Eye (tissue), 1 donor: Measurements from ENCODE around the gene ITGAV.
A peak's percentile ranks its signal among the peaks of the same experiment; 100 is the strongest.

ENCODE experiments used
- DNase-seq: peaks from one replicate; pipeline ENCODE4 v3.0.0-alpha.2; 2015

Gene ITGAV

DNA sequence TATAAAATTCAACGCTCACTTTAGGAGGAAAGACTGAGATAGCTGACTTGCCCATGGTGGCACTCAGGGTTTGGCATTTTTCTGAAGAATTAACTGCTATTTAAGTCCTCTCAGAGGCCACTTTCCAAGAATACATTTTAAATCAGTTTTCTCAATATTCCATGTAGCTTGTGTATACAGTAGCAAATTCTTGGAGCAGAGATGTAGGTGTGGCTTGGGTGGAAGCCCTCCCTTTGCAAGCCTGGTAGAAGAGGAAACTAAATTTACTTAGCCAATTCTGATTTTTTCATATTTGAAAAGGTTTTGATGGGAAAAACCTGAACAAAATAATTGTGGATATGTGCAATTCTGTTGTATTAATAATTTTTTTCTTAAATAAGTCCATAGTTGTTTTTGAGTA is 14.0 kb upstream of the ITGAV start:
- DNase-seq: no peak

DNA sequence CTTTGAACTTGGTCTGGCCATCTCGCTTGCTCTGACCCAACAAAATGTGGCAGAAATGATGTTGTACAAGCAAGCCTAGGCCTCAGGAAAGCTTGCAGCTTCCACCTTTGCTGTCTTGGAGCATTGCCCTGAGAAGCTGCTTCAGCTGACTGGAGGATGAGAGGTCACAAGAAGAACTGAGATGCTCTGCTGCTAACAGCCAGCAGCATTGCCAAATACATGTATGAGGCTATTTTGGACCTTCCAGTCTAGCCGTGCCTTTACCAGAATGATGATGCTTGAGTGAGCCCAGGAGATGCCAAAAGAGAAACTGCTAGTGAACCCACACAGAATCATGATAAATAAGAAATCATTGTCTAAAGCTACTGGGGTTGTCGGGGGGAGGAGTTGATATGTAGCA is 13.2 kb upstream of the ITGAV start:
- DNase-seq: no peak

DNA sequence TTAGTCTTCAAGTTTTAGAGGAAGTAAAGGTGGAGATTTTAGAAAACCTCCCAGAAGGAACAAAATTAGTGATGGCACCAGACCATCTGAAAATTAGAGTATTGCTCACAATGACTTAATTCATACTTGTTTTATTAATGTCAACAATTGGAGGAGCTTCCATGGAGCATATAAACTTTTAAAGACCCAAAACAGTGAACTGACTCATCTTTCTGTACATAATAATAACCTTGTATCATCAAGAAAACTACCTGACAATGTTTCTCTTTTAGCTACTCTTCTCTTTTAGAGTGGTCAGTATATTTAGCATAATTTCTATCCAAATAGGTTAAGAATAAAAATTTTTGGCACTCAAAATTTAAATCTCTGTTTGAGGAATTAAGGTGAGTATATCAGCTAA is 7.2 kb upstream of the ITGAV start:
- DNase-seq: no peak

DNA sequence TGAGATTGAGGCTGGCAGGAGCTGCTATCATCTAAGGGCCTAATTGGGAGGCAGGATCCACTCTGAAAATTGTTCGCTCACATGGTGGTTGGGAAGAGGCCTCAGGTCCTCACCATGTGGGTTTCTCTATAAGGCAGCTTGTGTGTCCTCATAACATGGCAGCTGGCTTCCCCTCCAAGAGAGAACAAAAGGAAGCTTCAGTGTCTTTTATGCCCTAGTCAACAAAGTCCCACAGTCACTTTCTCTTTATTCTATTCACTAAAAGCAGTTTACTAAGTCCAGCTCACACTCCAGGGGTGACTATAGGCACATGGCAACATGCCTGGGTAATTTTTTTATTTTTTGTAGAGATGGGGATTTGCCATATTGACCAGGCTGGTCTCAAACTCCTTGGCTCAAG is 5.8 kb upstream of the ITGAV start:
- no peak for DNase-seq

DNA sequence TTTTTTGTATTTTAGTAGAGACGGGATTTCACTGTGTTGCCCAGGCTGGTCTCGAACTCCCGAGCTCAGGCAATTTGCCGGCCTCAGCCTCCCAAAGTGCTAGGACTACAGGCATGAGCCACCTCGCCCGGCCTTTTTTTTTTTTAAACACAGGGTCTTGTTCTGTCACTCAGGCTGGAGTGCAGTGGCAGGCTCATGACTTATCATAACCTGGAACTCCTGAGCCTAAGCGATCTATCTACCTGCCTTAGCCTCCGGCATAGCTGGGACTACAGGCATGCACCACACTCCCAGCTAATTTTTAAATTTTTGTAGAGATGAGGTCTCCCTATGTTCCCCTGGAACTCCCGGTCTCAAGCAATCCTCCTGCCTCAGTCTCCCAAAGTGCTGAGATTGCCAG is 1.4 kb upstream of the ITGAV start:
- no peak for DNase-seq

DNA sequence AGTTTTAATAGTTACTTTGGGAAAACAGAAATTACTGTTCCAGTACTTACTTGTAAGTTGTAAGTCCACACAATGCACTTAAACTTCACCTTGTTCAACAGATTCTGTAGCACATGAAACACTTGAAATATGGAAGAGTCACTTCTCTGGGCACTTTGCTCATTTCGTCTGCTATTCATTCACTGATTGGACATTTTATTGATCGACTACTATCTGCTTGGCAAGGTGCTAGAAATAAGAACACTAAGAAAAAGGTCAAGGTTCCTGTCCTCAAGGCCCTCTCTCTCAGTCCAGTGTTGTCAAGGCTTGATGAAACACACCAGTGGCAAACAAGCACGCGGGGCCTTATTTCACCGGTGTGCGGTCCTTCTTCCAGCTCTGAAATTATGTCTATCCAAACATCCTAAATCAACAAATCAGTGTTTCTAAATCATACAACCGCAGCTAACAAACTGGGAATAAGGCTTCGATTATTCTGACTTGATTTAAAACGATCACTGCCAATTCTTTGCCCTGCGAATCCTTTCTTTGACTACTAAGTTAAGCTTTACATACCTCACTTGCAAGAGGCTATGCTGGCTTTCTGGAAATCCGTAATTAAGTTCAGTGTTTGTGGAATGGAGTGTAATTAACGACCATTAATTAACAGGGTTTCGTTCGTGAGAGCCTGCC is 780 bp upstream of the ITGAV start:
- DNase-seq: no peak

DNA sequence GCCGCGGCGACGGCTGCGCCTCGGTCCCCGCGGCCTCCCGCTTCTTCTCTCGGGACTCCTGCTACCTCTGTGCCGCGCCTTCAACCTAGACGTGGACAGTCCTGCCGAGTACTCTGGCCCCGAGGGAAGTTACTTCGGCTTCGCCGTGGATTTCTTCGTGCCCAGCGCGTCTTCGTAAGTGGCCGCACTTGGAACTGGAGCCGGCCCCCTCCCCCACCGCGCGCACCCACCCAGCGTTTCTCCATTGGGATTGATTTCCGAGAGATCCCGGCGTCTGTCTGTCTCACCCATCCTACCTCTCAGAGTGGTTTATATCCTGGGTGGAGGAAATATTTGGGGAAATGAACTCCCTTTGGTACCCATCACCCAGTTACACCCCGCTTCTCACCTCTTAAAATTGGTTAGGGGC is 498 bp downstream of the ITGAV start:
- DNase-seq: no peak

DNA sequence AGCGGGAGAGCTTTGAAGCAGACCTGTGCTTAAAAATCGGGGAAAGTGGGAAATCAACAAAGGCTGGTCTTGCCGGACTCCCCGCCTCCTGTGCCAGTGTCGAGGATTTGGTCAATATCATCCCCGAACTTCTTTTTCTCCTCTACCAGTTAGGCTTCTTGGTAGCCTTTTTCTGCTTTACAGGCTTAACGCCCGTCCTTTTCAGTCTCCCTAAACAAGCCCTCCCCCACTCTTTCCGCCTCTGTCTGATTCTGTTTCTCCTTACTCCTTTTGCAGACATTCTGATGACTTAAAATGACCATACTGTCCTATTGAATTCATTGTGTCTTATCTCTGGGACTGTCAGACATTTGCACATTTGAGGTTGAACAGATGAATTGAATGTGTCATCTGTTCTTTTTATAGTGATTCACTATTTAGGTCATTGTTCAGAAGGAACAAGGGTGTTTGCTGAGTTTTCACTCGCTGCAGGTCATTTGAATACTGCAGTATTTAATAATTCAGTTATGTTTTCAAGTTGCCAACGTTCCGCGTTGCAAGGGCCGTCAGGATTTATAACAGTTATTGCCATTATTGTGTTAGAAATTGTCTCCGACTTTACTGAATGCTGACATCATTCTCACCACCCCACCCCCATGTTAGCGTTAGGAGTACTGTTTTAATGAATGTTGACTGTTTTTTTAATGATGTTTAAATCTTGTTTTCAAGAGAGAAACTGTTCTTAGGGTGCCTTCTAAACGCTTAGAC is 1.1 kb downstream of the ITGAV start:
- DNase-seq: peak; percentile 90

DNA sequence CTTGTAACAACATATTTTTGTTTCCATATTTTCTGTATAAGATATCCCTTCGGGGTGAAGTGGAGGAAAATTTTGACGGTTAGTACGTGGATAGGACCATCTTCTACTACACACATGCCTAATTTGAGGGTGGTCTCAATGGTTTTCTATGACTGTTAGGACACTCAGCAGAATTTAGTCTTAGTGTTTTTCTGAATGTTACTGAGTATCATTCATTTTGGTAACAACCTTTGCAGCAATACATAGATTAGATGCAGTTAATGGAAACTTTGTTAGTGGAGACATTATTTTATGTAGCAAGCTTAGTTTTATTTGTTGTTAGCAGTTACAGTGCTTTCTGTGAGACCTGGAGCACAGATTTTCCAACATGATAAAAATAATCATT is 1.6 kb downstream of the ITGAV start:
- DNase-seq: no peak

DNA sequence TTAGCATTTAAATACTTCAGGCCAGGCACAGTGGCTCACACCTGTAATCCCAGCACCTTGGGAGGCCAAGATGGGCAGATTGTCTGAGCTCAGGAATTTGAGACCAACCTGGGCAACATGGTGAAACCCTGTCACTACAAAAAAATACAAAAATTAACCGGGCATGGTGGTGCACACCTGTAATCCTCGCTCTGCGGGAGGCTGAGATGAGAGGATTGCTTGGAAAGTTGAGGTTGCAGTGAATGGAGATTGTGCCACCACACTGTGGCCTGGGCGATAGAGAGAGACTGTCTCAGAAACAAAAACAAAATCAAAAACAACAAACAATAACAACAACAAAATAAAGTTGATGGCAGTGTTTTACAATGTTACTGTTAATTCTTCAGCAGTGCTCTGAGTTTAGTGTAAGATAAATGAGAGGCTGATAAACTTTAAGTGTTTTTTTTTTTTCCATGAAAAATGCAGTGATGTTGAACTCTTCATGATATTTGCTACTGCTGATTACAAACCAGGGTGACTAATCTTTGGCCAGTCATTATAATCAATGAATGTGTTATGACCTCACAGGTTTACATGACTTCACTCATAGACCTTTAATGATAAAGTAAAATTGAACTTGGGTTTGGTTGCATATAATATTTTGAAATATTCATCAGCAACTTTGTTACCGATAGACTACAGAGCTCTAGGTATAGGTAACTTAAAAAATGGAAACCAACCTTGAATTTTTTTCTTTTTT is 2.5 kb downstream of the ITGAV start:
- DNase-seq: no peak

DNA sequence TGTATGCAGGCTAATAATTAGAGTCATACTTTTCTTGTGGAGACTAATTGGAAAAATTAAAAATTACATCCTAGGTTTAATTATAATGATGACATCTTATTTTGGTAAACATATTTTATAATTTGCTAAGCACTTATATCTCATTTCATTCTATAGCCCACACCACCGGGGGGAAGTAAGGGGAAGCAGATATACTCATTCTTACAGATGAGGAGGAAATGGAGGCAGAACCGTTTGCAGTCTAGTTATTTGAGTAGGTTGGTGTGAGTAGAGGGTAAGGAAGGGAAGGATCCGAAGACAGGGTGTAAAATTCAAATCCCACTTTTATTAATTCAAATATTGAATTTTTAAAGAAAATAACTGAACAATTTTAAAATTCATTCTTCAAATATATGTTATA is 3.7 kb downstream of the ITGAV start:
- no peak for DNase-seq

DNA sequence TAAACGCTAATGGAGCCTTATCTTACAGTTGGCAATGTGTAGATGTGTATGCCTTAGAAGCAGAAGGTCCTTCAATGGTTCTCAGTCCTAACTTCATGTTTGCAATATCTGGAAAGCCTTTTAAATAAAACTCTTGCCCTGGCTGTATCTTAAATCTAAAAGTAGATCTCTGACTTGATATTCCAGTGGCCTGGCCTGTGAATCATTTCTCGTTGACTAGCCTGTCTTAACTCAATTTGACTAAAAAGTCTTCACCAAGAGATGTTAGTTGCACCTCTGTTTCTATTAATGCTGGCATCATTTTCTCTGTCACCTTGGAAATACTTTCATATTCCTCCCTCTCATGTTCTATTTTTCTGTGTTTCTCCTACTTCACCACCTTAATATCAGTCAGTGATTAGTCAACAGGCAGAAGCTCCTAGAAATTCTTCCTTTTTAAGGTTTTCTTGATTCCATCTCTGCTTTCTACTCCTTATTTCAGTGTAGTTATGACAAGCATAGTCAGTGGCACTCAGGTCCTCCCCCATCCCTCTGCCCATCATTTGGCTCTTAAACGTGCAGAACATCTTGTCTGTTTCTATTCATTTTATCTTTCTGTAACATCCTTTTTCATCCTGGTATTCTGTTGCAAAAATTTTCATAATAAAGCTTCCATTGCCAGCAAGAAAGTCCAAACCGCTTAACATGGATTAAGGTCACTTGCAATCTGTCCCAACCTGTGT is 4.3 kb downstream of the ITGAV start:
- no peak for DNase-seq

DNA sequence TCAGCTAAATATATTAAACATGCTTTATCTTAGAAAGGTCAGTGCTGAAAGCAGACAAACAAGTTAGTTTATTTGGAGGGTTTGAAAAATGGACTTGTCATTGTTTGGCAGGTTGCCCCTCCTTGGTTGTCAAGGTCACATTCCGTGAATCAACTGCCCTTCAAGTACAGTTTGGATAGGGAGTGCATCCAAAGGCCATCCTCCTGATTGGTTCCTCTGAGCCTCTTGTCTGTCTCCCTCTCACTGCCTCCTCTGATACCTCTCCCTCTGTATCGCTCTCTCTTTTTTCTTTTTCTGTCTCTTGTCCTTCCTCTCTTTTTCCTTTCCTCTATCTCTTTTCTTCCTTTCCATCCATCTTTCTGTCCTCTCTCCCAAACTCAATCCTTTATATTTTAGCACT is 5.4 kb downstream of the ITGAV start:
- DNase-seq: peak; percentile 18

DNA sequence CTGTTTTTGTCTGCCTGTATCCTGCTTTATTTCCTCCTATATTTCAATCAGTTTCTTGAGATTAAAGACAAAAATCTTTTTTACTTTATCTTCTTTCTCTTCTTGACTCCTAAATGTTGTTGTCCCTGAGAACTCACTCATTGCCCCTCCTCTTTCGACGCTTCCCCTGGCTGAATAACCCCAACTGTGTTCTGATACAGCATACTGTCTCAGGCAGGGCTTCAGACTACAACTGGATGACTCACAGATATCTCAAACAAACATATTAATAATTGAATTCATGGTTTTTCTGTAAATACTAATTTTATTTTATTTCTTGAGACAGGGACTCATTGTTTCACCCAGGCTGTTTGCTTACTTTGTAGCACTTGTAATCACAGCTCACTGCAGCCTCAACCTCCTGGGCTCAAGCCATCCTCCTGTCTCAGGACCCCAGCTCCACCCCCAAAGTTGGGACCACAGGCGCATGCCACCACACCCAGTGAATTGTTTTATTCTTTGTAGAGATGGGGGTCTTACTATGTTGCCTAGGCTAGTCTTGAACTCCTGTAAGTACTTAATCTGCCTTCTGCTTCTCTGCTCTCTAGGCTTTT is 9.4 kb downstream of the ITGAV start:
- DNase-seq: no peak

DNA sequence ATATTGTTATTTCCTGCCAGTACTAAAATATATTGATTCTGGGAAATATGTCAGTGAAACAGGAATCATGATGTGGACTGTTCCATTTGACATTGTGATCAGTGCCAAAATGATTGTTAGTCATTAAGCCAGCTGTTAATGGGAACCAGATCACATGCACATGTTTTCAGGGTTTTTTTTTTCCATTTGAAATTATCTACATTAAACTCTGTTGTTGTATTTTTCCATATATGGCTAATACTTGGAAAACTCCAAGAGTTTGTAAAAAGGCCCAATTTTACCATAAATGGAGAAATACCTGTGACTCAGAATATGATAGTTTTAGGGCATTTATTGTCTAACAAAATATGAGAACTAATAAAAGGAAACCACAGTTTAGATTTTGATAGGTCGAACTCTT is 13.4 kb downstream of the ITGAV start:
- no peak for DNase-seq

DNA sequence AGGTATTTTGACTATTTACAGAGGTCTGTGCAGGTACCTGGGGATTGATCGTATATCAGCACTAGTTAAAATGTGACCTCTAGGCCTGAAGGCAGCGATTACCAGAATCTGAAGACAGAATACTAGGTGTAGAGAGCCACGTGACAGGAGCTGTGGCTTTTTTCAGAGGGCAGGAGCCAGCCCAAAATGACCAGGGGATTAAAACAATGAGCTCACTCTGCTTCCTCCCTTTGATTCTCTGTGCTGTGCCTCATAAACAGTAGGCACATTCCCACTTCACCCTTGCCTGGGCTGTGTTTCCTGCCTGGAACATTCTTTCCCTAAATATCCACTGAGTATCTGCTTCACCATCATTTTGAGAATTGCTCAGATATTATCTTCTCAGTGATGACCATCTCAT is 15.2 kb downstream of the ITGAV start:
- no peak for DNase-seq

DNA sequence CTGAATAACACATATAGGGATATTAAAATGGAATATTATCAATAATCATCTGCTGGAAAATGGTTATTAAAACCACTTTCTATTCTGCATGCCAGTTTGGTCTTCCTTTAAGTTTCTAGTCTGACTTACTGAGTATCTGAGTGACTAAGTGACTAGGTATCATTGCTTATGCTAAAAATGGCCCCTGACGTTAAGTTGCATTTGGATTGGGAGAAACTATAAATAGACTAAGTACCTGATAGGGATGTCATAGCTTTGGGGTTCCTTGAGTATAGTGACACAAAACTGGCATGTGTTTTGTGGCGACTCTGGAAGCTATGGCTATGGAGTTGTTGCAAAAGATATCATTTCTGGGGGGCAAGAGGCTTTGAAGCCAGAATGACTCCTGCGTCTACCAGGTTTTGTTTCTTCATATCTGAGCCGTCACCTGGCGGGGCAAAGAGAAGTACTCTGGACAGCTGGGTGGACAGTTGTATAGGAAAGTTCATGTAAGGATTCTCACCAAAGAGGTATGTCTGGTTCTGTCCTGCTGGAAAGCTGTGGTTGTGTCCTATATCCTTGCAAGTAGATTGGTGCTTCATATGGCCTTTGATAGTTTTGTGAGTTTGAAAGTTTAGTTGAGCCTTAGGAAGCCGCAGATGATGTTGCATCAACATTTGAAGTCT is 17.9 kb downstream of the ITGAV start:
- DNase-seq: no peak

DNA sequence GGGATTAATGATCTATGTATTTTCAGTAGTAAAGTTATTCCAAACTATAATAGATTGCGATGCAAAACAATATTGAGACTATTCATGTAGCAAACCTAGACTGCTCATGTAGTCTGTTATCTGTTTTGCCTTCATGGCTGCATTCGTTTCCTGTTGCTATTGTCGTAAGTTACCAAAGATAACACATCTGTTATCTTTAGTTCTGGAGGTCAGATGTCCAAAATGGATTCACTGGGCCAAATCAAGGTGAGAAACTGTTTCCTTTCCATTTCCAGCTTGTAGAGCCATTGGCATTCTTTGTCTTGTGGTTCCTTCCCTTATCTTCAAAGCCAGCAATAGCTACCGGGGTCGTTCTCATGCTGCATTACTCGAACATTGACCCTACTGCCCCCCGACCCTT is 20.9 kb downstream of the ITGAV start:
- DNase-seq: no peak

DNA sequence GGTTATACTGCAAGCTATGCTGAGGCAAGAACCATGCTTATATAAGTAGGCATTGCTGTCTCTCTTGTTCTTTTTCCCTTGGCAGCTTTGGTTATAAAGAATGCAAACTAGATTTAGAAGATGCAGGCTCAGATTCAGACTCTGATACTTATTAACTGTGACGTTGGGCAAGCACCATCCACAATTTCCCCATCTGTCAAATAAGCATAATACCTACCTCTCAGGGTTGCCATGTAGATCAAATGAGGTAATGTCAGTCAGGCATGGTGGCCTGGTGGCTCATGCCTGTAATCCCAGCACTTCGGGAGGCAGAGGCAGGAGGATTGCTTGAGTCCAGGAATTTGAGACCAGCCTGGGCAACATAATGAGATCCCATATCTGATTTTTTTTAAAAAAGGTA is 21.7 kb downstream of the ITGAV start:
- DNase-seq: no peak

DNA sequence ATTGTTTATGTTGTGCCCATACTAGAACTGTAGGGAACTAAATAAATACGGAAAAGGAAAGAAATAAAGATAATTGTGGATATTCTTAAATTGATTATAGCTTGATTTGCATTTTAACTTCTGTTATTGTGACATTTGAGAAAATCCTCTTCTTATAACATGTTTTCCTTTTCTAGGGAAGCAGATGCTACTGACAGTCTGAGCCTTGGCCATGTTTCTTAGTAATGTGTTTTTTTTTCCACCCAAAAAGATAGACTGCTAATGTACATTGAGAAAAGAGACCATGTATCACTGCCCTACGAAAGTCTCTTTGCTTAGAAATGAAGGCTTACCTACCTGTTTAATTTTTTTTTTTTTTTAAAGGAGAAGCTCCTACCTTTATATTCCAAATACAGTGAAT is 22.2 kb downstream of the ITGAV start:
- no peak for DNase-seq

DNA sequence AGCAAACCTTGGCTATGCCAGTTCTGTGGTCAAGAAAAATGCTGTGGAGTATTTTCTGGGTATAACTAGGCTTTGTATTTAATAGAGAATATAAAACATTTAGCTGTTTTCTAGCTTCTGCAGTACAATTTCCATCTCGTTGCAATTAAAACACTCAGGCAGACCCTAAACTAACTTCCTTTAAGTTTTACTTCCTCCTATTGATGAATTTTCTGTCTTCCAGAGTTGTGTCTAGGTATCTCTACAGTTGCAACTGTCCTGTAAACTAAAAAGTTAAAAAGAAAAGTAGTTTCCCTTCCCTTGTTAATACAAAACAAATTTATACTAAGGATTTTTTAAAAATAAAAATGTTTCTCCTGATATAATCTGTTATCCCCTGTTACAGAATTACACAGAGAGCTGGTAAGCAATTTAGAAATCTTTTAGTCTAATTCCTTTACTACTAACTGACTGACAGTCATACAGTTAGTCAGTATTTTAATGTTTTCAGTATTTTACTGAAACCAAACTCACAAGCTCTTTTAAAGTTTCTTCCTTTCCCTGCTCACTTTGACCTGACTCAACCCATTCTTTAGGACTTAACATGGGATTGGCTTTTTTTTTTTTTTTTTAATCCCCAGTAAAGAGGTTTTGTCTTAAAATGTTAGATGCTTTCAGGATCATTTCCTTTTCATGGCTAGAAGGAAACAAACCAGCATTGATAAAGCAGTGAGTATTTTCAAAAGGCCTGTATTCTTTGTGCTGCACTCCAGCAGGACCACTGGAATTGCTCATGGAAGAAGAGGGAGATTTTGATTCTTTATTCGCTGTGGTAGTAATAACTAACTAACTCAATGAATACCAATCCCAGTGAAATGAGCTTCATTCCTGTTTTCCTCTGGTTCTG is 22.9 kb downstream of the ITGAV start:
- no peak for DNase-seq

DNA sequence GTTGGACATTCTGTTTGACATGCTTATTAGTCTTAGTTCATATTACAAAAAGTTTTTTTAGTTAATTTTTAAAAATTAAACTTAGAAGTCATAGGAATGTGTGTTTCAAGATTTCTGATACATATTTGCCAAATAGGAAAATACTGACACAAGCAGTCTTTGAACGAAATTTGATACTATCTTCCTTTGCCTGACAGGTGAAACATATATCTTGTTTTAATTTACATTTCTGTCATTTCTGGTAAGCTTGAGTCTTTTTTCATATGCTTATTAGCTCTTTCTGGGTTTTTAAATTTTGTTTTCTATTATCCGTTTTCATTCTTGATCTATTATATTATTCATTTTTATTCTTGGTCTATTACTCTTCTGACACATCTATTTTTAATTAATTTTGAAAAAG is 24.5 kb downstream of the ITGAV start:
- no peak for DNase-seq
